GM21786 (cell line): Measurements from ENCODE around the gene LTBP1.
"Not testable (repeated sequence)": the region's sequence is repeated elsewhere in the genome, so short reads cannot be mapped to it uniquely, and the experiment has no call there.

Experiments
- ATAC-seq: cut with Tn5 transposase; IDR thresholded peaks from one replicate; pipeline ENCODE4 v1.9.1; 2021; ENCODE audit not compliant: unreplicated experiment

The LTBP1 gene

DNA sequence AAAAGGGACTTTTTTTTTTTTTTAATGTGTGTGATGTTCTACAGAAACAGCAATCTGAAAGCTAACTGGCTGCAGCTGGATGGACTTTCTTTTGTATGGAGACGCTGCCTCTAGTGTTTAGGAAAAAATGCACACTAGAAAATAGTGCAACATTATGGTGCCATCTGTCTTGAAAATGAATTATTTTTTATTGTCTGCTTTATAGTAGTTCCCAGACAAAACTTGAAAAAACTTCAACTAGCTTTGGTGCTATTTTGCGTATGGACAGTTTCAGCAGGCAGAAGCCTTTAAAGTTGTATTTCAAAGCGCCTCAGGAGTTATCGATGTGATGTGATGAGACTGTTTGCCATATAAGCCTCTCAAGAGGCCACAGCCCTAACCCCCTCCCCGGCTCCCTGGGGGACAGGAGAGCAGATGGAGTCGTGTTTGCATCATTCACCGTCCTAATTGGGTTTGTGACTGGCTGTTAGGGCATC, 86.9 kb downstream of the LTBP1 start:
- no peak for ATAC-seq

- ATAC-seq, result no peak
Measured at GRCh38 chr2:33034784-33035183, 88.0 kb downstream of the LTBP1 start.

DNA sequence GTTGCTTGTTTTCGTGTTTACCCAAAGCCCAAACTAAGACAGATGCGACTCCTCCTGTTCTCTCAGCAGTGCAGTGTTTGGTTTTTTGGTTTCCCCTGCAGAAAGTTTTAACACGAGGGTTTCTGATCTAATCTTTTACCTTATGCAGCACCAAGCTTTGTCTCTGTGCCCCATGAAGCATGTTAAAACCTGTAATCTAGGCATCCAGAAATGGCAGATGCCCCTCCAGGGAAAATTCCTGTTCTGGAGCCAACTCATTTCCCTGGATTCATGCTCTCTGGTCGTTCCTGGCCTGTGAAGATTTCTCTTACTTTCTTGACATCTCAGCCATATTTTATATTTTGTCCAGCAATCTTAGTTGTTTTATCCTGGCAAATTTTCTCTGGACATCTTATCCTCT, 91.5 kb downstream of the LTBP1 start:
- ATAC-seq, result no peak

GRCh38 chr2:33038799-33039198, 92.0 kb downstream of the LTBP1 start:
- no peak for ATAC-seq

DNA sequence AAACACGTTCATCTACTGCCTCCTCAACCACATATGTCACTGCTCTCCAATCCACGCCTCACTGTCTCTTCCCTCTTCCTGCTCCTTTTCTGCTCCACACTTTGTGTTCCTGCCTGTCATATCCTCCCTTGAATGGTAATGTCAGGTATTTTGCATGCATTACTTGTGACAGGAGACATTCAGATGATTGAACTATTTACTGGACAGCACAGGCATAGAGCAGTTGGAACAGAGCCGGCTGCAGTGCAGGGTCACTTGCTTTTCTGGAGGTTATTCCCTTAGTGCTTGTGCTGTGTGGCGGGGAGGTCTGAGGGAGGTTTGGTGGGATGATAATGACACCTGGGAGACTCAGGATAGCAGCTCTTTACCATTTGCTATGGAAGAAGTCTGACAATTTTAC, 93.8 kb downstream of the LTBP1 start:
- no peak for ATAC-seq

DNA sequence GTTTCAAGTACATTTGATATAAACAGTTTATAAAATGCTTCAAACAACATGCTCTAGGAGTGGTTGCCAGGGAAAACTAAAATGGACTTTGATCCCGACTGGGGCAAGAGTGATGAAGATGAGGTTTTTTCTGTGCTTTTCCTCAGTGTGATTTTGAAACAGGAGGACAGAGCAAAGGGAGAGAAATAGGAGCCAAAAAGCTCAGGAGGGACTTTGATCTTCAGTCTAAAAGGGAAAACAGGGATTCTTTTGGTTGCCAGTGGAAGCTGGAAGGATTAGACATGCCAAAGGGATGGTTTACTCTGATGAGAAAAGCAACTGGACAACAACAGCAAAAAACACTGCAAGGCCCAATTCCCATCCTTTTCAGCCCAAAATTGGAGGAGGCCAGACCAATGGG, 95.5 kb downstream of the LTBP1 start:
- no peak for ATAC-seq

- ATAC-seq, result no peak
Measured at GRCh38 chr2:33042819-33043218, 96.1 kb downstream of the LTBP1 start.

DNA sequence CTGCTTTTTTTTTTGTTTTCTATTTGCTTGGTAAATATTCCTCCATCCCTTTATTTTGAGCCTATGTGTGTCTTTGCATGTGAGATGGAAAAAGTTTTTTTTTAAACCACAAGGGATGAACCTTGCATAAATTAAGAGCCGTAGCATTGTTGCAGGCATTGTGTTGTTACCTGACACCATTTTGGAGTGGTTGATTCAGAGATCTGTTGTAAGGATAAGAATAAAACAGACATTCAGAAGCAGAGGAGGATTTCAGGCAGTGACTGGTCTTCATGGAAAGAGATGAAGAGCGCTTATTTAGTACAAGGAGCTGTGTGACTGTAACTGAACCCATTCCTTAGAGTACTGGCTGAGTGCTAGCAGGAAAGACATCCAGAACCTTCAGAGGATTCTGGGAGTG, 101.2 kb downstream of the LTBP1 start:
- no peak for ATAC-seq

DNA sequence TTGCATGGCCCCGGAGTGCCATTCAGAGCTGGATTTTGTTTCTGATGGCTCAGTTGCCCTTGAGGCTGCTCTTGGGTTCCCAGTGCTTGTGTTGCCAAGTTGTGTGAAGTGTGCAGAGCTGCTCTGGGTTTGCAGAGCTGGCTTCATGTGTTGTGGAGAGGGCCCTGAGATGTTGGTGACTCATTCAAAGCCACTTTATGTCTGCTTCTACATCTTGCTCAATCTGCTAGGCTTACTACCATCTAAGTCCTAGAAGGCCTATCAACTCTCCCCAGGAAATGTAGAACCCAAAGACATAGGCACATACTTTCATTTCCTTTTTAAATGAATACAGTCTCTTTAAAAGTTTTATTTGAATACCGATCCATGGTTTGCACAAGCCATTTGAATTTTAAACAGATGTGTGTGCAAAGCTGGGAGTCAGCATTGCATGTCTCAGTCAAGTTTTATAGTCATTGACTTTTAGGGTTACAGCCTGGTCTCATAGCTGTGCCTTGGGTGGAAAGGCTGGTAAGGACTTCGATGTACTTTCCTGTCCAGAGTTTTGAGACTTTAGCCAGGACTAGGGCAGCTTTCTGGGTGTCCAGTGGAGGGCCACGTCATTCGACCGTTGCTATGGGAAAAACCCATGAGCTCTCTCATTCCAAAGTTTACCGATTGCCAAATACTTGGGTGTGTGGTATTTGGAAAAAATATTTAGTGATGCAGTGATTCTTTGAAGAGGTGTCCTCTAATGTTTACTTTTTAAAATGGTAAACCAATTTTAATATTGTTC, 105.0 kb downstream of the LTBP1 start:
- ATAC-seq, result no peak

DNA sequence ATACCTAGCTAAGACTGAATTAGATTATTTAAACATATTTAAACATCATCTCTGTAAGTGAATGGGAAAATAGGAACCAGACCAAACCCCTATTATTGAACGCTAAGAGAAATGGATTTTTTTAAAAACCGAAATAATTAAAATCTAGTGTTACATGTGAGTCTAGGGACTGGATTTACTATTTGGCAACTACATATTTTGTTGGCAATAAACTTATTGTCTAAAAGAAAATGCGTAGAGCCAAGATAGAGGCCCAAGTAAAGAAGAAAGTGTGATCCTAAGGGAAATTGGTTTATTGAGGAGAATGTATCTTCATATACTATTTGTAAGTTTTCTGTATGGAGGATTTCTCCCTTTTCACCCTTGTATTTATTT, 105.6 kb downstream of the LTBP1 start:
- no peak for ATAC-seq

GRCh38 chr2:33052795-33053194, 106.0 kb downstream of the LTBP1 start:
- ATAC-seq, result not testable (repeated sequence)

DNA sequence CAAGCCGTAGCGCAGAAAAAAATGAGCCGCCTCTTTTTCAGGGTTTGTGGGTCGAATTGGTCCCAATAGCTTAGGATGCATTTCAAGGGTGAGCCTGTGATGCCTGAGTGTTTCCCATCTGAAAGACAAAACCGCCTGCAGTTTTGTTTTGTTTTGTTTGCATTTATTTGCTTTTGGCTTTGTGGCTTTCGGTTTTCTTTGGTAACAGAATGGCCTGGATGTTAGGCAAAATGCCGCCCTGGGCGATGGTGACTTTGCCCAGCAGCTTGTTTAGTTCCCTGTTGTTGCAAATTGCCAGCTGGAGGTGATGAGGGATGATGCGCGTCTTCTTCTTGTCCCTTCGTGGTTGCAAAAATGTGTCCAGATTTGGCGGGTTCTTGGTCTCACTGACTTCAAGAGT, 109.4 kb downstream of the LTBP1 start:
- ATAC-seq, result no peak

- not testable (repeated sequence) for ATAC-seq
Measured at GRCh38 chr2:33057307-33058028, 110.7 kb downstream of the LTBP1 start.

- ATAC-seq, result no peak
Measured at GRCh38 chr2:33058716-33059470, 112.1 kb downstream of the LTBP1 start.

DNA sequence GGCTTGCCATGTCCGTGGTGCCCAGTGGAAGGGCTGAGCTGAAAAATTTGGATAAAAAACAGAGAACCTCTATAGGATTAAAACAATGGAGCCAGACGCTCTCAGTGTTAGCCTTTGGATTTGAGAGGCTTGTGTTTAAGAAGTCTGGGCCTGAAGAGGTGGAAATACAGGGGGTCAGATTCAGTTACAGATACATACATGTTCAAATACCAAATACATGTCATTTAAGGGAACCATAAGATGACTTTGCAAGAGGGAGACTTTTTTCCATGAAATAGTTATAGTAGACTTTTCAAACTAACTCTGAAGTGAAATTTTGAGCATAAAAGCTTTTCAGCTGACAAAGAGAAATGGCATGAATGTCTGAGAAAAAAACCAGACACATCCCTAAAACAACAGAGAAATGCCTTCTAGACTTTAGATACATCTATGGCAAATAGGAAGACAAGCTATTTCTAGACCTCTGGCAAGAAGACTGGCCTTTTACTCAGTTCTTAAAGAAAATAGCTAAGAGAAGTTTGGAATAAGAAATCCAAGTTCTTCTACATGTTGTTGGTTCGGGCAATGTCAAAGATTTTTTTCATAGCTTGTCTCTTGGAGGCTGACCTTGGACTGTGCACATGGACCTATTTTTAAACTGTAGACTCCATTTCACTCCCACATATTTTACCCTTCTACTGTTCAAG, 112.9 kb downstream of the LTBP1 start:
- no peak for ATAC-seq

DNA sequence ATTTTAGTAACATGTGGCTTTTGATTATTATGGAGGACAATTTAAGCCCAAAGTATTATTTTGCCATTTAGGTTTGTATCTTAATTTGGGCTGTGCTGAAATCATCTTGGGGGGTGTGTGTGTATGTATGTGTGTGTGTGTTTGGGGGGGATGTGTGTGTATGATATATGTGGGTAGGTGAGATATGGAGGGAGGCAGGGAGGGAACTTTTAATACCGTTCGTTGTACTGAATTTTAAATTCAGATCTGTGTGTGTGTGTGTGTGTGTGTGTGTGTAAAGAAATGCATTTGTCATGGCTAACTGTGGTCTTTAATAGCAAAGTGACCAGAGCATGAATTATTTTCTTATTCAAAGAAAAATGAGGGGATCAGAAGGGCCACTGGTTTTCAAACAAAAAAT, 113.7 kb downstream of the LTBP1 start:
- no peak for ATAC-seq

DNA sequence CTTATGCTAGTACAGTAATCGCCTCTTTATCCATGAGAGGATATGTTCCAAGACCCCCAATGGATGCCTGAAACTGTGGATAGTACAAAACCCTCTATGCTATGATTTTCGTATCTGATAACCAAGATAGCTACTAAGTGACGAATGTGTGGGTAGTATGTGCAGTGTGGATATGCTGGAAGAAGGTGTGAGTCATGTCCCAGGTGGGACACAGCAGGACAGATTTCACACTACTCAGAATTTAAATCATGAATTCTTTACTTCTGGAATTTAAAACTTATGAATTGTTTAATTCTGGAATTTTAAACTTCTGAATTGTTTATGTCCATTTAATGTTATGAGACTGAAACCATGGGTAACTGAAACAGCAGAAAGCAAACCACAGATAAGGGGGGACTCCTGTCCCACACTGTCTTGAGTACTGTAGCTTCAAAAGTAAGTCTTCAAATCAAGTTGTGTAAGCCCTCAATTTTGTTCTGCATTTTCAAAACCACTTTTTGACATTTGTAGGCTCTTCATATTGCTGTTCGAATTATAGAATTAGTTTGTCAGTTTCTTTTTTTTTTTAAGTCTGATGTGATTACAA, 116.0 kb downstream of the LTBP1 start:
- ATAC-seq, result no peak

DNA sequence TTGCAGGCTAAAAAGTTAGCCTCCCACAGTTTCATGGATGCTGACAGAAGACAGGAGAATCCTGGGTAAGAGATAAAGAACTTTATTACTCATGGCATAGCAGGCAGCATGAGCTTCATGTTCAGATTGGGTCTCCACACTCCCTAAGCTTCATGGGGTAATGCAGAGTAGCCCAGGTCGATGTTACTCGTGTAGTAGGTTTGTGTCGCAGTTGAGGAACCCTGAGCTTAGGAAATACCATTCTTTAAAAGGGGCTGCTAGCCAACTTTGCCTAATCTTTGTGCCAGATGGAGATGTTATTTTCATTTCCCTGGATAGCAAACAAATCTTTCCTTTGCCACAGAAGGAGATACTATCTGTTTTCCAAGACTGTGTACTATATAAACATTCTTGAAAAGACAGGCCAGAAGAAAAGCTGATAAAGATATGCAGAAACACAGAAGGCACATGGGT, 117.6 kb downstream of the LTBP1 start:
- ATAC-seq, result no peak

DNA sequence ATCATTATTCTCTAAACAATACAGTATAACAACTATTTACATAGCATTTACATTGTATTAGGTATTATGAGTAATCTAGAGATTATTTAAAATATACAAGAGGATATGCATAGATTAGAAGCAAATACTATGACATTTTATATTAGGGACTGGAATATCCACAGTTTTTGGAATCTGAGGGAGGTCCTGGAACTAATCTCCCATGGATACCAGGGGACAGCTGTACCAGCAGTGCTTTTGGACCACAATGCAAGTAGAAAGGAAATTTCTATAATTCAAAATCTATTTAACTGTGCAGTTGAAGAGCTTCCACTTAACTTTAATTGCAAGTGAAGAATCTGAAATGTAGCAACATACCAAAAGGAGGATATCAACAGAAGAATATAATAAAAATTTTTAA, 120.8 kb downstream of the LTBP1 start:
- no peak for ATAC-seq

GRCh38 chr2:33068261-33068660, 121.5 kb downstream of the LTBP1 start:
- no peak for ATAC-seq
